ENCODE data around the gene SUMO1. TPM values are rescaled to one million over a fixed set of nuclear protein-coding genes. Genes with fewer than 3 reads are reported as not detected.

SUMO1 gene
- total RNA-seq, 4 donors from 2014 or later = 54.9 to 94.9 (median 76.0) TPM

DNA sequence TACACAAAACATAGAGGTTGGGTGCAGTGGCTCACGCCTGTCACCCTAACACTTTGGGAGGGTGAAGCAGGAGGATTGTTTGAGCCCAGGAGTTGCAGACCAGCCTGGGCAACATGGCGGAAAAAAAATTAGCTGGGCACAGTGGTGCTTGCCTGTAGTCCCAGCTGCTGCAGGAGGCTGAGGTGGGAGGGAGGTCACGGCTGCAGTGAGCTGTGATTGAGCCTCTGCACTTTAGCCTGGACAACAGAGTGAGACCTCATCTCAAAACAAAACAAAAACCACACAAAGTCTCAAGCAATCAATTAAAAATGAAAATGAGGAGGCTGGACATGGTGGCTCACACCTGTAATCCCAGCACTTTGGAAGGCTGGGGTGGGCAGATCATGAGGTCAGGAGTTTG, 32.1 kb upstream of the SUMO1 start:
- WGBS, 2 donors (ENCODE audit: low coverage in 1 of 2) = 63% methylated on average over 3 of the region's 3 CpGs; no CpG with 5 or more reads in 1 of the 2 donors
- H3K36me3 ChIP-seq = peaks cover 0 to 5% of the 10 kb centered on the region in 2 donors
- TF ChIP-seq, protein P1, sequence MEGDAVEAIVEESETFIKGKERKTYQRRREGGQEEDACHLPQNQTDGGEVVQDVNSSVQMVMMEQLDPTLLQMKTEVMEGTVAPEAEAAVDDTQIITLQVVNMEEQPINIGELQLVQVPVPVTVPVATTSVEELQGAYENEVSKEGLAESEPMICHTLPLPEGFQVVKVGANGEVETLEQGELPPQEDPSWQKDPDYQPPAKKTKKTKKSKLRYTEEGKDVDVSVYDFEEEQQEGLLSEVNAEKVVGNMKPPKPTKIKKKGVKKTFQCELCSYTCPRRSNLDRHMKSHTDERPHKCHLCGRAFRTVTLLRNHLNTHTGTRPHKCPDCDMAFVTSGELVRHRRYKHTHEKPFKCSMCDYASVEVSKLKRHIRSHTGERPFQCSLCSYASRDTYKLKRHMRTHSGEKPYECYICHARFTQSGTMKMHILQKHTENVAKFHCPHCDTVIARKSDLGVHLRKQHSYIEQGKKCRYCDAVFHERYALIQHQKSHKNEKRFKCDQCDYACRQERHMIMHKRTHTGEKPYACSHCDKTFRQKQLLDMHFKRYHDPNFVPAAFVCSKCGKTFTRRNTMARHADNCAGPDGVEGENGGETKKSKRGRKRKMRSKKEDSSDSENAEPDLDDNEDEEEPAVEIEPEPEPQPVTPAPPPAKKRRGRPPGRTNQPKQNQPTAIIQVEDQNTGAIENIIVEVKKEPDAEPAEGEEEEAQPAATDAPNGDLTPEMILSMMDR (IDR thresholded peaks at IDR 0.05) = no peak
- no peak for TF ChIP-seq EP300 (IDR thresholded peaks at IDR 0.05)
- TF ChIP-seq POLR2AphosphoS5 (IDR thresholded peaks at IDR 0.05) = no peak
- TF ChIP-seq POLR2A (IDR thresholded peaks at IDR 0.05) = no peak
- no peak overlapping the region for H3K4me3 ChIP-seq
- no peaks in the 10 kb centered on the region for H3K27me3 ChIP-seq
- ATAC-seq = no peak
- peaks cover 0 to 56% (median 5%) of the 10 kb centered on the region in 3 donors for H3K4me1 ChIP-seq
- no peaks in the 10 kb centered on the region for H3K9me3 ChIP-seq
- H3K27ac ChIP-seq = no peak overlapping the region

DNA sequence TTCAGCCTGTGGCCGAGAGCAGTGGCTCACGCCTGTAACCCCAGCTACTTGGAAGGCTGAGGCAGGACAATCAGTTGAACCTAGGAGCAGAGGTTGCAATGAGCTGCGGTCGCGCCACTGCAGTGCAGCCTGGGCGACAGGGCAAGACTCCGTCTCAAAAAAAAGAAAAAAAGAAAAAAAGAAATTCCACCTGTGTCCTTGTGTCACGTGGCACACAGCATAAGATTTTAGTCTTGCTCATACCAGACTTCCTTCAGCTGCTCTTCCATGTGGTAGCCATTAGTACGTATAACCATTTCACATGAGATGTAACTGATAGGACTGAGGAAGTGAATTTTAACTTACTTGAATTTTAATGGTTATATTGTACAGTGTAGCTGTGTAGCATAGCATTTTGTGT, 31.2 kb upstream of the SUMO1 start:
- H3K27me3 ChIP-seq = no peaks in the 10 kb centered on the region
- no peak for ATAC-seq
- H3K27ac ChIP-seq = no peak overlapping the region
- no peak for TF ChIP-seq POLR2A (IDR thresholded peaks at IDR 0.05)
- TF ChIP-seq, protein P1 (IDR thresholded peaks at IDR 0.05) = no peak
- no peak for TF ChIP-seq EP300 (IDR thresholded peaks at IDR 0.05)
- TF ChIP-seq POLR2AphosphoS5 (IDR thresholded peaks at IDR 0.05) = no peak
- H3K4me1 ChIP-seq = peaks cover 0 to 53% (median 5%) of the 10 kb centered on the region in 3 donors
- 68 to 80% methylated on average over 3 to 9 of the region's 9 CpGs for WGBS, 2 donors (ENCODE audit: low coverage in 1 of 2)
- H3K36me3 ChIP-seq = no peaks in the 10 kb centered on the region
- H3K4me3 ChIP-seq = no peak overlapping the region
- H3K9me3 ChIP-seq = no peaks in the 10 kb centered on the region

DNA sequence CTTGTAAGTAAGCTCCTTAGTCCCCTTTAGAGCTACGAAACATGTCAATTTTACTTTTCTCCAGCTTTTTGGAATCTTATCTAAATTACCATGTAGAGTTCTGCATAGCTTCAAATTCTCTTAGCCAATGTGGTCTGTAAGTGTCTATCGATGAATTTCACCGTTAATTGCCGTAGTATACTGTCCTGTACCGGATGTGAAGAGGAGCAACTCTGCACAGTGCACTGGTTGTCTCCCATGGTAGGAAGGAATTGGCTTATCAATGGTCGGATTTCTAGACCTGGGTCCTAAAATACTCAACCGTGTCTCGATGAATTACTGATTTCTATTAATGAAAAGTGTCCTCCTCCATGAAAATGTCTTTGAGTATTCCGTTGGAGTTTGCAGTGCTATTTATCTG, 29.1 kb upstream of the SUMO1 start:
- Histone ChIP-seq H3K9me3 (no peaks in the 10 kb centered on the region), H3K36me3 (no peaks in the 10 kb centered on the region), H3K27ac (no peak overlapping the region), H3K4me3 (peak overlapping the region; percentile 81 to 92), H3K4me1 (peaks cover 0 to 41% (median 5%) of the 10 kb centered on the region in 3 donors), H3K27me3 (no peaks in the 10 kb centered on the region)
- 18 to 52% methylated on average over 5 to 9 of the region's 9 CpGs for WGBS, 2 donors (ENCODE audit: low coverage in 1 of 2)
- no peak for ATAC-seq
- TF ChIP-seq POLR2A (IDR thresholded peaks at IDR 0.05) (no peak), POLR2AphosphoS5 (IDR thresholded peaks at IDR 0.05) (no peak), EP300 (IDR thresholded peaks at IDR 0.05) (no peak)
- TF ChIP-seq, protein P1 (IDR thresholded peaks at IDR 0.05) = no peak

DNA sequence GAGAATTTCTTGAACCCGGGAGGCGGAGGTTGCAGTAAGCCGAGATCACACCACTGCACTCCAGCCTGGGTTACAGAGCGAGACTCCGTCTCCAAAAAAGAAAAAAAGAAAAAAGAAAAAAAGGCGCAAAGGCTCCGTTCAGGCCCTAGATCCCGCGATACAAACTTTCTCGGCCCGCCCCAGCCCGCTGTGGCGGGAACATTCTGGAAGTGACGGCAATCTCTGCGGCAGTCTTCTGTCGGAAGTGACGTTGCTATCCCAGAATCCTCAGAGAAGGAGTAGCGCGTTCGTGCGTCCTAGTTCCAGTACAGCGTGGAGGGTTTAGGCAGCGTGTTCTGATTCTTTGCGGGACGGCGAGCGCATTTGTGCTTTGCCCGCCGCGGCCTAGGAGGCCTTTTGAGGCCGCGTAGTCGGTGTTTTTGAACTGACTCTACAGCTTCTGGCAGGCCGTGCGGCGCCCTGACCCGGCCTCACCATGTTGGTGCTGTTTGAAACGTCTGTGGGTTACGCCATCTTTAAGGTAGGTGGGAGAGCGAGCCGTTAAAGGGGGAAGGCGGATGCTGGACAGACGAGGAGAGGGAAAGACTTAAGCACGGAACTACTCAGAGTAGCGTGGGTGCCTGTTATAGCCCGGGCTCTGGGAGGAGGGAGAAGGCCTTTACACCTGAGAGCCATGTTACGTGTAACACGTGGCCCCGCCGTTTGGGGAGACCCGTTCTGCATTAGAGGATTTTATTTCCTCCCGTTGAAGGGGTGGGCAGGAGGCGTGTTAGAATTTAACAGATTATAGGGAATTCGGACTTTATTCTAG, 27.3 kb upstream of the SUMO1 start, which contains the start of gene NOP58:
Gene NOP58, plus strand, starts transcription at position 297 of the 811 bp plus-strand sequence. Its CDS starts 179 bp downstream, at position 476.
- ATAC-seq = peak; percentile 99
- 0% methylated on average over 19 to 29 of the region's 54 CpGs for WGBS, 2 donors (ENCODE audit: low coverage in 1 of 2)
- H3K9me3 ChIP-seq = no peaks in the 10 kb centered on the region
- peaks cover 0 to 39% (median 5%) of the 10 kb centered on the region in 3 donors for H3K4me1 ChIP-seq
- H3K27me3 ChIP-seq = no peaks in the 10 kb centered on the region
- H3K36me3 ChIP-seq = no peaks in the 10 kb centered on the region
- H3K27ac ChIP-seq = peak within 1 kb of the TSS; percentile 88 to 95 (median 92)
- TF ChIP-seq POLR2AphosphoS5 (IDR thresholded peaks at IDR 0.05) (peak; percentile 100), POLR2A (IDR thresholded peaks at IDR 0.05) (peak; percentile 94 to 96)
- TF ChIP-seq, protein P1 (IDR thresholded peaks at IDR 0.05) = no peak
- H3K4me3 ChIP-seq = peak within 1 kb of the TSS; percentile 81 to 92

DNA sequence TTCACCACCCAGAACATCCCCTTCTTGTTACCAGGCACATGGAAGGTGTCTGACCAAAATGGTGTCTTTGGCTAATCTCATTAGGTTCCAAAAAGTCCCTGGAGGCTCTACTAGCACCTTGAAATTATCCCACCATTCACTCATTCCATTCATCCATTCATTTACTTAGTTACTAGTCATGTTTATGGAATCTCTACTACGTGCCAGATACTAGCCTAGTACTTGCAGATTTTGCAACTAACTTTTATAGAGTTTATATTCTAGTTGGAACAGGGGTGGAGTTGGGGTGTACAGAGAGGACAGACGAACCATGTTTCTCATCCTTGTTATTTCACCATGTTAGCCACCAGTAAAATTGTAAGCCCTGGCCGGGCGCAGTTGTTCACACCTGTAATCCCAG, 23.1 kb upstream of the SUMO1 start:
- TF ChIP-seq POLR2AphosphoS5 (IDR thresholded peaks at IDR 0.05) (no peak), EP300 (IDR thresholded peaks at IDR 0.05) (no peak), POLR2A (IDR thresholded peaks at IDR 0.05) (no peak)
- TF ChIP-seq, protein P1 (IDR thresholded peaks at IDR 0.05) = no peak
- ATAC-seq = no peak
- Histone ChIP-seq H3K4me3 (no peak overlapping the region), H3K4me1 (peaks cover 0 to 3% (median 0%) of the 10 kb centered on the region in 3 donors), H3K9me3 (no peaks in the 10 kb centered on the region), H3K27ac (no peak overlapping the region), H3K36me3 (no peaks in the 10 kb centered on the region), H3K27me3 (no peaks in the 10 kb centered on the region)
- 0 to 14% methylated on average over 2 of the region's 4 CpGs for WGBS, 2 donors (ENCODE audit: low coverage in 1 of 2)

Measured in gastroesophageal sphincter (tissue), 4 donors.